Measurements from ENCODE around the gene ARHGAP24. TPM values are rescaled to one million over a fixed set of nuclear protein-coding genes. Genes with fewer than 3 reads are reported as not detected.

Gene ARHGAP24
- total and polyA plus RNA-seq, 2 of the 13 experiments (the other 11 are each of a cell fraction or from before 2014, with no cell fraction given), result 0.07 to 0.55 TPM

DNA sequence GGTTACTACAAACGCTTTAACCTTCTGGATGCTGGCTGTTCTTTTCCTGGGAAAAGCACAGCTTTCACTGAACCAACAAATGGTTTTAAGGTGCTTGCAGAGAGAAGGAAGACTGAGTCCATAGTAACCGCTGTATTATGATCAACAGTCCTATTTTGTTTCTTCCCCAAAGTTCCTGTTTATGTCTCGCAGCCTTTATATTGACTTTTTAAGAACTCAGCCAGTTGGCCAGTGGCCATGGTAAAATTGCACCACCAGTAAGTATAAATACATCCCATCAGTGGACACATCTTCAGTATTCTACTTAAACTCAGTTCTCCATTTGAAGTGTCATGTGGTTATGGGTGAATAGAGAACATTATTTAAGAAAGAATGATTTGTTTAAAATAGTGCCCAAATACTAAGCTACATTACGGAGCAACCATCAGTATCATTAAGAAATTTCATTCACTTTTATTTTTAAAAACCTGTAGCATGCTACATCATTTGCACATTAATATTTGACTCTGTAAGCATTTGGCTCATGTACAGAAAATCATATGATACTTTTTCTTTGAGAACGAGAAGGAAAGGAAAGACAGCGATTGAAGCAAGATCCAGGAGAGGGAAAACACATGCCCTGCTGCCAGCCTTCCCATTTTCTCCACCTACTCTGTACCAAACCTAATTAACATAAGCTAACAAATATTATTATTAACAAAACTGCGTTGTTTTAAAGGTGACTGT lies 287.0 kb downstream of the ARHGAP24 start (continued):
- TF ChIP-seq, protein P1, sequence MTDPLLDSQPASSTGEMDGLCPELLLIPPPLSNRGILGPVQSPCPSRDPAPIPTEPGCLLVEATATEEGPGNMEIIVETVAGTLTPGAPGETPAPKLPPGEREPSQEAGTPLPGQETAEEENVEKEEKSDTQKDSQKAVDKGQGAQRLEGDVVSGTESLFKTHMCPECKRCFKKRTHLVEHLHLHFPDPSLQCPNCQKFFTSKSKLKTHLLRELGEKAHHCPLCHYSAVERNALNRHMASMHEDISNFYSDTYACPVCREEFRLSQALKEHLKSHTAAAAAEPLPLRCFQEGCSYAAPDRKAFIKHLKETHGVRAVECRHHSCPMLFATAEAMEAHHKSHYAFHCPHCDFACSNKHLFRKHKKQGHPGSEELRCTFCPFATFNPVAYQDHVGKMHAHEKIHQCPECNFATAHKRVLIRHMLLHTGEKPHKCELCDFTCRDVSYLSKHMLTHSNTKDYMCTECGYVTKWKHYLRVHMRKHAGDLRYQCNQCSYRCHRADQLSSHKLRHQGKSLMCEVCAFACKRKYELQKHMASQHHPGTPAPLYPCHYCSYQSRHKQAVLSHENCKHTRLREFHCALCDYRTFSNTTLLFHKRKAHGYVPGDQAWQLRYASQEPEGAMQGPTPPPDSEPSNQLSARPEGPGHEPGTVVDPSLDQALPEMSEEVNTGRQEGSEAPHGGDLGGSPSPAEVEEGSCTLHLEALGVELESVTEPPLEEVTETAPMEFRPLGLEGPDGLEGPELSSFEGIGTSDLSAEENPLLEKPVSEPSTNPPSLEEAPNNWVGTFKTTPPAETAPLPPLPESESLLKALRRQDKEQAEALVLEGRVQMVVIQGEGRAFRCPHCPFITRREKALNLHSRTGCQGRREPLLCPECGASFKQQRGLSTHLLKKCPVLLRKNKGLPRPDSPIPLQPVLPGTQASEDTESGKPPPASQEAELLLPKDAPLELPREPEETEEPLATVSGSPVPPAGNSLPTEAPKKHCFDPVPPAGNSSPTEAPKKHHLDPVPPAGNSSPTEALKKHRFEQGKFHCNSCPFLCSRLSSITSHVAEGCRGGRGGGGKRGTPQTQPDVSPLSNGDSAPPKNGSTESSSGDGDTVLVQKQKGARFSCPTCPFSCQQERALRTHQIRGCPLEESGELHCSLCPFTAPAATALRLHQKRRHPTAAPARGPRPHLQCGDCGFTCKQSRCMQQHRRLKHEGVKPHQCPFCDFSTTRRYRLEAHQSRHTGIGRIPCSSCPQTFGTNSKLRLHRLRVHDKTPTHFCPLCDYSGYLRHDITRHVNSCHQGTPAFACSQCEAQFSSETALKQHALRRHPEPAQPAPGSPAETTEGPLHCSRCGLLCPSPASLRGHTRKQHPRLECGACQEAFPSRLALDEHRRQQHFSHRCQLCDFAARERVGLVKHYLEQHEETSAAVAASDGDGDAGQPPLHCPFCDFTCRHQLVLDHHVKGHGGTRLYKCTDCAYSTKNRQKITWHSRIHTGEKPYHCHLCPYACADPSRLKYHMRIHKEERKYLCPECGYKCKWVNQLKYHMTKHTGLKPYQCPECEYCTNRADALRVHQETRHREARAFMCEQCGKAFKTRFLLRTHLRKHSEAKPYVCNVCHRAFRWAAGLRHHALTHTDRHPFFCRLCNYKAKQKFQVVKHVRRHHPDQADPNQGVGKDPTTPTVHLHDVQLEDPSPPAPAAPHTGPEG (CRISPR knock-in tag; IDR thresholded peaks at IDR 0.05), result no peak
- TF ChIP-seq GATA4 (IDR thresholded peaks at IDR 0.05; ENCODE audit: borderline replicate concordance, low read depth) (no peak), ZSCAN29 (CRISPR knock-in tag; conservative IDR thresholded peaks at IDR 0.05) (no peak)

DNA sequence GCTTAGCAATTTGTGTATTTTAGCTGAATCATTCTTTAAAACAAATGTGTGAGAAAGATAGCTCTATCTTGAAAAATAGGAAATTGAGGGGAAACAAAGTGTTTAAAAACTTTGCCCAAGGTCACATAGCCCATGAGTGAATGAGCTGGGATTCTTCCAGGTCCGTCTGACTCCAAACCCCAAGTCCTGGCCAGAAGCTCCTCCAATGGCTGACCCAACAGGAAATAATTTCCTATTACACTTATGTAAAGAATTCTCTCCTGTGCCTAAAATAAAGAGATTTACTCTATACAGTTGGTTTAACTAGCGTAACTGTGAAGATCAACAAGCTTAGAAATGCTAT lies 287.6 kb downstream of the ARHGAP24 start:
- intact Hi-C loops (cut with micrococcal nuclease; ENCODE audit: unreplicated experiment), result no loop called here
- no peaks in the 10 kb centered on the region for H3K4me1 ChIP-seq (ENCODE audit: insufficient read depth, low read length)
- in situ Hi-C loops (cut with HindIII; ENCODE audit: extremely low pct_ligation_motif_present, low pct_unique_long_range_greater_than_20kb), result no loop called here
- no peak overlapping the region for H3K4me2 ChIP-seq (ENCODE audit: low read depth, low read length)
- no peaks in the 10 kb centered on the region for H3K9me3 ChIP-seq (ENCODE audit: low read length)
- DNase-seq (ENCODE audit: low spot score), result no peak
- no peak overlapping the region for H3K9ac ChIP-seq (ENCODE audit: insufficient read depth, low read depth, low read length)
- no peak overlapping the region for H3K4me3 ChIP-seq (replicated peaks in 1 of 3; ENCODE audit: insufficient read depth in 1 of 3, low read depth in 2 of 3, low read length in 3 of 3)
- no peaks in the 10 kb centered on the region for H3K79me2 ChIP-seq (ENCODE audit: insufficient read depth, low read length)
- H3K27ac ChIP-seq (ENCODE audit: extremely low read length, insufficient read depth, low read length), result no peak overlapping the region
- ChIA-PET CTCF (ENCODE audit: low intra/inter-chr PET ratio, low total read pairs) (no interaction called here), POLR2A (no interaction called here)
- H3K36me3 ChIP-seq (replicated peaks in 1 of 2; ENCODE audit: control insufficient read depth in 1 of 2, insufficient read depth in 2 of 2, low read length in 2 of 2), result no peaks in the 10 kb centered on the region
- no TSS peak for BruUV-seq (replicated peaks)
- H4K20me1 ChIP-seq (ENCODE audit: insufficient read depth, low read length), result no peaks in the 10 kb centered on the region
- H2AFZ ChIP-seq (ENCODE audit: low read length), result no peak overlapping the region
- TF ChIP-seq, protein P2, sequence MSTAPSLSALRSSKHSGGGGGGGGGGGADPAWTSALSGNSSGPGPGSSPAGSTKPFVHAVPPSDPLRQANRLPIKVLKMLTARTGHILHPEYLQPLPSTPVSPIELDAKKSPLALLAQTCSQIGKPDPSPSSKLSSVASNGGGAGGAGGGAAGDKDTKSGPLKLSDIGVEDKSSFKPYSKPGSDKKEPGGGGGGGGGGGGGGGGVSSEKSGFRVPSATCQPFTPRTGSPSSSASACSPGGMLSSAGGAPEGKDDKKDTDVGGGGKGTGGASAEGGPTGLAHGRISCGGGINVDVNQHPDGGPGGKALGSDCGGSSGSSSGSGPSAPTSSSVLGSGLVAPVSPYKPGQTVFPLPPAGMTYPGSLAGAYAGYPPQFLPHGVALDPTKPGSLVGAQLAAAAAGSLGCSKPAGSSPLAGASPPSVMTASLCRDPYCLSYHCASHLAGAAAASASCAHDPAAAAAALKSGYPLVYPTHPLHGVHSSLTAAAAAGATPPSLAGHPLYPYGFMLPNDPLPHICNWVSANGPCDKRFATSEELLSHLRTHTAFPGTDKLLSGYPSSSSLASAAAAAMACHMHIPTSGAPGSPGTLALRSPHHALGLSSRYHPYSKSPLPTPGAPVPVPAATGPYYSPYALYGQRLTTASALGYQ (CRISPR knock-in tag; IDR thresholded peaks at IDR 0.05), result no peak
- TF ChIP-seq KLF15 (CRISPR knock-in tag; IDR thresholded peaks at IDR 0.05; ENCODE audit: borderline replicate concordance) (no peak), ZNF768 (CRISPR knock-in tag; IDR thresholded peaks at IDR 0.05) (no peak), HIVEP1 (CRISPR knock-in tag; IDR thresholded peaks at IDR 0.05) (no peak), AHR (CRISPR knock-in tag; IDR thresholded peaks at IDR 0.05) (no peak)
- TF ChIP-seq, protein P3, sequence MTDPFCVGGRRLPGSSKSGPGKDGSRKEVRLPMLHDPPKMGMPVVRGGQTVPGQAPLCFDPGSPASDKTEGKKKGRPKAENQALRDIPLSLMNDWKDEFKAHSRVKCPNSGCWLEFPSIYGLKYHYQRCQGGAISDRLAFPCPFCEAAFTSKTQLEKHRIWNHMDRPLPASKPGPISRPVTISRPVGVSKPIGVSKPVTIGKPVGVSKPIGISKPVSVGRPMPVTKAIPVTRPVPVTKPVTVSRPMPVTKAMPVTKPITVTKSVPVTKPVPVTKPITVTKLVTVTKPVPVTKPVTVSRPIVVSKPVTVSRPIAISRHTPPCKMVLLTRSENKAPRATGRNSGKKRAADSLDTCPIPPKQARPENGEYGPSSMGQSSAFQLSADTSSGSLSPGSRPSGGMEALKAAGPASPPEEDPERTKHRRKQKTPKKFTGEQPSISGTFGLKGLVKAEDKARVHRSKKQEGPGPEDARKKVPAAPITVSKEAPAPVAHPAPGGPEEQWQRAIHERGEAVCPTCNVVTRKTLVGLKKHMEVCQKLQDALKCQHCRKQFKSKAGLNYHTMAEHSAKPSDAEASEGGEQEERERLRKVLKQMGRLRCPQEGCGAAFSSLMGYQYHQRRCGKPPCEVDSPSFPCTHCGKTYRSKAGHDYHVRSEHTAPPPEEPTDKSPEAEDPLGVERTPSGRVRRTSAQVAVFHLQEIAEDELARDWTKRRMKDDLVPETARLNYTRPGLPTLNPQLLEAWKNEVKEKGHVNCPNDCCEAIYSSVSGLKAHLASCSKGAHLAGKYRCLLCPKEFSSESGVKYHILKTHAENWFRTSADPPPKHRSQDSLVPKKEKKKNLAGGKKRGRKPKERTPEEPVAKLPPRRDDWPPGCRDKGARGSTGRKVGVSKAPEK (CRISPR knock-in tag; IDR thresholded peaks at IDR 0.05; ENCODE audit: borderline replicate concordance), result no peak
- TF ChIP-seq, protein P4, sequence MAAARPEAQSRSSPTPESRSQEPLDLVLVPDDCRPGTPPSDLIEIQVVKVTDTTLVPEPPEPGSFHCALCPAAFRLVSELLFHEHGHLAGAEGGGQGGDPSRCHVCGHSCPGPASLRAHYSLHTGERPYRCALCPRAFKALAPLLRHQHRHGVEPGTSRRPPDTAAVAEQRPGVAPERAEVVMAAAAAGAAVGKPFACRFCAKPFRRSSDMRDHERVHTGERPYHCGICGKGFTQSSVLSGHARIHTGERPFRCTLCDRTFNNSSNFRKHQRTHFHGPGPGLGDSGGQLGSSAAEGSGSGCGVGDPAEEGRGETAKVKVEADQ (CRISPR knock-in tag; IDR thresholded peaks at IDR 0.05; ENCODE audit: borderline replicate concordance), result no peak
- no peak for FAIRE-seq
- no peaks in the 10 kb centered on the region; a peak in 1 of 5 replicates for H3K27me3 ChIP-seq (ENCODE audit: control insufficient read depth in 1 of 2, insufficient read depth in 2 of 2, low read length in 2 of 2)
- WGBS (ENCODE audit: low lambda C conversion rate), result 8% methylated on average over 2 of the region's 2 CpGs
- ATAC-seq, result no peak

All from HepG2 (cell line).